22Rv1 (cell line): Measurements from ENCODE around the gene SH2B2.
"Not testable (repeated sequence)": the region's sequence is repeated elsewhere in the genome, so short reads cannot be mapped to it uniquely, and the experiment has no call there.

Experiments
- ZFX ChIP-seq: fragments of 450-650 bp; IDR thresholded peaks from 2 replicates; pipeline ENCODE4 v1.6.1; 2017; ENCODE audit warnings: antibody characterized with exemption, borderline replicate concordance
- TF ChIP-seq, protein P1 (sequence below): fragments of 450-650 bp; IDR thresholded peaks from 2 replicates; pipeline ENCODE4 v1.5.1; 2017; ENCODE audit warnings: mild to moderate bottlenecking

DNA sequence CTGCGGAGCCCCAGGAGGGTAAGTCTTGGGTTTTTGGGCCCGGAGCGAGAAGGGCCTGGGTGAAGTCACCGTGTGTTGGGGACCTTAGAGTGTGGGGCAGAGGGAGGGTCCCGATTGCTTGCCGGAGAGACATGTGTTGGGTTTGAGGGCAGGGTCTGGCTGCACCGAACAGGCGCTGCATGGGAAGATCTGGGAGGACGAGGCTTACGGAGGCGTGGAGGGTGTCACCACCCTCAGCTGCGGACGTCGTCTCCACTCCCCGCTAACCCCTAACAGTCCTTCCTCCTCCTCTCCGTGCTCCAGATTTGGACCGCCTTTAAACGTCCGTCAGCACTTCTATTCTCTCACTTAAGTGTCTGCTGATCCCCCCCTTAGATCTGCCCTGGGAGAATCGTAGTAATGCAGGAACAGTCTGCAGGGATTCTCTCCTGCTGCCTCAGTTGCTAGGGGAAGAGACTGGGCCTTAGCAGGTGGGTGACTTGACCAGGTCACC, 77.8 kb downstream of the SH2B2 start:
- TF ChIP-seq, protein P1, sequence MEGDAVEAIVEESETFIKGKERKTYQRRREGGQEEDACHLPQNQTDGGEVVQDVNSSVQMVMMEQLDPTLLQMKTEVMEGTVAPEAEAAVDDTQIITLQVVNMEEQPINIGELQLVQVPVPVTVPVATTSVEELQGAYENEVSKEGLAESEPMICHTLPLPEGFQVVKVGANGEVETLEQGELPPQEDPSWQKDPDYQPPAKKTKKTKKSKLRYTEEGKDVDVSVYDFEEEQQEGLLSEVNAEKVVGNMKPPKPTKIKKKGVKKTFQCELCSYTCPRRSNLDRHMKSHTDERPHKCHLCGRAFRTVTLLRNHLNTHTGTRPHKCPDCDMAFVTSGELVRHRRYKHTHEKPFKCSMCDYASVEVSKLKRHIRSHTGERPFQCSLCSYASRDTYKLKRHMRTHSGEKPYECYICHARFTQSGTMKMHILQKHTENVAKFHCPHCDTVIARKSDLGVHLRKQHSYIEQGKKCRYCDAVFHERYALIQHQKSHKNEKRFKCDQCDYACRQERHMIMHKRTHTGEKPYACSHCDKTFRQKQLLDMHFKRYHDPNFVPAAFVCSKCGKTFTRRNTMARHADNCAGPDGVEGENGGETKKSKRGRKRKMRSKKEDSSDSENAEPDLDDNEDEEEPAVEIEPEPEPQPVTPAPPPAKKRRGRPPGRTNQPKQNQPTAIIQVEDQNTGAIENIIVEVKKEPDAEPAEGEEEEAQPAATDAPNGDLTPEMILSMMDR, result not testable (repeated sequence)
- TF ChIP-seq ZFX, result not testable (repeated sequence)
